Measurements from ENCODE around the gene SIAH3. TPM values are rescaled to one million over a fixed set of nuclear protein-coding genes. Genes with fewer than 3 reads are reported as not detected.

SIAH3 gene
- total and polyA plus RNA-seq, 10 of the 15 experiments (the other 5 are each of a cell fraction or from before 2014, with no cell fraction given), result not detected

DNA sequence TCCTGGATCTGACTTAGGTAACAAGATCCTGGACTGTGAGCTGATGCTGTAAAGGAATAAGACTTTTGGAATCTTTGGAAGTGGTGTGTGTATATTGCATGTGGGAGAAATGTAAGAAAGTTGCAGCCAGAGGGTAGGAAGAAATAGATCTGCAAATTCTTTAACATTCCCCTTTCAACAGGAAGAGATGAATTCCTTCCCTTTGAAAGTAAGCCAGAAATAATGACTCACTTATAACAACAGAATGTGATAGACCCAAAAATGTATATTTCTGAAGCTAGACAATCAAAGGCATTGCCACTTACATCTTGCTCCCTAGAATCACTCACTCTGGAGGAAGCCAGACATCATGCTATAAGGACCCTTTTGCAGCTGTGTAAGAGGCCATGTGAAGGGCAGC lies 9.8 kb upstream of the SIAH3 start:
- no peaks in the 10 kb centered on the region for H3K4me1 ChIP-seq (ENCODE audit: control insufficient read depth, insufficient read depth, low read length)
- in situ Hi-C loops (cut with MboI) (no loop called here), intact Hi-C loops (cut with micrococcal nuclease; ENCODE audit: unreplicated experiment) (loop anchor here (10.0 kb wide), 1 partner anchor 227 kb away; no protein-coding TSS in a partner anchor)
- peaks cover 3 to 13% of the 10 kb centered on the region in 2 experiments for H3K27me3 ChIP-seq (replicated peaks in 1 of 2; ENCODE audit: control insufficient read depth in 2 of 2, insufficient read depth in 2 of 2, low read length in 1 of 2)
- H2AFZ ChIP-seq (ENCODE audit: control insufficient read depth, low read depth, low read length), result no peak overlapping the region
- no peak for FAIRE-seq
- TF ChIP-seq, protein P1, sequence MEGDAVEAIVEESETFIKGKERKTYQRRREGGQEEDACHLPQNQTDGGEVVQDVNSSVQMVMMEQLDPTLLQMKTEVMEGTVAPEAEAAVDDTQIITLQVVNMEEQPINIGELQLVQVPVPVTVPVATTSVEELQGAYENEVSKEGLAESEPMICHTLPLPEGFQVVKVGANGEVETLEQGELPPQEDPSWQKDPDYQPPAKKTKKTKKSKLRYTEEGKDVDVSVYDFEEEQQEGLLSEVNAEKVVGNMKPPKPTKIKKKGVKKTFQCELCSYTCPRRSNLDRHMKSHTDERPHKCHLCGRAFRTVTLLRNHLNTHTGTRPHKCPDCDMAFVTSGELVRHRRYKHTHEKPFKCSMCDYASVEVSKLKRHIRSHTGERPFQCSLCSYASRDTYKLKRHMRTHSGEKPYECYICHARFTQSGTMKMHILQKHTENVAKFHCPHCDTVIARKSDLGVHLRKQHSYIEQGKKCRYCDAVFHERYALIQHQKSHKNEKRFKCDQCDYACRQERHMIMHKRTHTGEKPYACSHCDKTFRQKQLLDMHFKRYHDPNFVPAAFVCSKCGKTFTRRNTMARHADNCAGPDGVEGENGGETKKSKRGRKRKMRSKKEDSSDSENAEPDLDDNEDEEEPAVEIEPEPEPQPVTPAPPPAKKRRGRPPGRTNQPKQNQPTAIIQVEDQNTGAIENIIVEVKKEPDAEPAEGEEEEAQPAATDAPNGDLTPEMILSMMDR (IDR thresholded peaks at IDR 0.05 in 2 of 3, conservative IDR thresholded peaks at IDR 0.05 in 1 of 3; ENCODE audit: control insufficient read depth in 2 of 3, extremely low read depth in 1 of 3, insufficient read depth in 1 of 3, low read depth in 3 of 3, low read length in 3 of 3), result no peak
- no peak for TF ChIP-seq EGR1 (IDR thresholded peaks at IDR 0.05; ENCODE audit: borderline replicate concordance in 1 of 2, low read depth in 2 of 2, low read length in 2 of 2)
- no peak for TF ChIP-seq RFX5 (IDR thresholded peaks at IDR 0.05; ENCODE audit: low read depth, low read length)
- TF ChIP-seq FOS (IDR thresholded peaks at IDR 0.05; ENCODE audit: borderline replicate concordance, extremely low read depth, insufficient read length), result no peak
- TF ChIP-seq MYB (IDR thresholded peaks at IDR 0.05; ENCODE audit: borderline replicate concordance, low read depth, low read length), result no peak
- no peak for TF ChIP-seq SUPT20H (IDR thresholded peaks at IDR 0.05; ENCODE audit: borderline replicate concordance, control insufficient read depth, low read depth, low read length)
- no peak for TF ChIP-seq SPI1 (IDR thresholded peaks at IDR 0.05; ENCODE audit: borderline replicate concordance, insufficient read depth, low read depth, low read length)
- no peak for TF ChIP-seq ZSCAN29 (IDR thresholded peaks at IDR 0.05)
- TF ChIP-seq, protein P2, sequence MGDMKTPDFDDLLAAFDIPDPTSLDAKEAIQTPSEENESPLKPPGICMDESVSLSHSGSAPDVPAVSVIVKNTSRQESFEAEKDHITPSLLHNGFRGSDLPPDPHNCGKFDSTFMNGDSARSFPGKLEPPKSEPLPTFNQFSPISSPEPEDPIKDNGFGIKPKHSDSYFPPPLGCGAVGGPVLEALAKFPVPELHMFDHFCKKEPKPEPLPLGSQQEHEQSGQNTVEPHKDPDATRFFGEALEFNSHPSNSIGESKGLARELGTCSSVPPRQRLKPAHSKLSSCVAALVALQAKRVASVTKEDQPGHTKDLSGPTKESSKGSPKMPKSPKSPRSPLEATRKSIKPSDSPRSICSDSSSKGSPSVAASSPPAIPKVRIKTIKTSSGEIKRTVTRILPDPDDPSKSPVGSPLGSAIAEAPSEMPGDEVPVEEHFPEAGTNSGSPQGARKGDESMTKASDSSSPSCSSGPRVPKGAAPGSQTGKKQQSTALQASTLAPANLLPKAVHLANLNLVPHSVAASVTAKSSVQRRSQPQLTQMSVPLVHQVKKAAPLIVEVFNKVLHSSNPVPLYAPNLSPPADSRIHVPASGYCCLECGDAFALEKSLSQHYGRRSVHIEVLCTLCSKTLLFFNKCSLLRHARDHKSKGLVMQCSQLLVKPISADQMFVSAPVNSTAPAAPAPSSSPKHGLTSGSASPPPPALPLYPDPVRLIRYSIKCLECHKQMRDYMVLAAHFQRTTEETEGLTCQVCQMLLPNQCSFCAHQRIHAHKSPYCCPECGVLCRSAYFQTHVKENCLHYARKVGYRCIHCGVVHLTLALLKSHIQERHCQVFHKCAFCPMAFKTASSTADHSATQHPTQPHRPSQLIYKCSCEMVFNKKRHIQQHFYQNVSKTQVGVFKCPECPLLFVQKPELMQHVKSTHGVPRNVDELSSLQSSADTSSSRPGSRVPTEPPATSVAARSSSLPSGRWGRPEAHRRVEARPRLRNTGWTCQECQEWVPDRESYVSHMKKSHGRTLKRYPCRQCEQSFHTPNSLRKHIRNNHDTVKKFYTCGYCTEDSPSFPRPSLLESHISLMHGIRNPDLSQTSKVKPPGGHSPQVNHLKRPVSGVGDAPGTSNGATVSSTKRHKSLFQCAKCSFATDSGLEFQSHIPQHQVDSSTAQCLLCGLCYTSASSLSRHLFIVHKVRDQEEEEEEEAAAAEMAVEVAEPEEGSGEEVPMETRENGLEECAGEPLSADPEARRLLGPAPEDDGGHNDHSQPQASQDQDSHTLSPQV (IDR thresholded peaks at IDR 0.05), result no peak
- no peak for TF ChIP-seq SMARCA5 (IDR thresholded peaks at IDR 0.05)
- no peak for TF ChIP-seq KLF5 (IDR thresholded peaks at IDR 0.05; ENCODE audit: partially characterized antibody)
- no peak for TF ChIP-seq BACH1 (IDR thresholded peaks at IDR 0.05; ENCODE audit: borderline replicate concordance)
- TF ChIP-seq, protein P3, sequence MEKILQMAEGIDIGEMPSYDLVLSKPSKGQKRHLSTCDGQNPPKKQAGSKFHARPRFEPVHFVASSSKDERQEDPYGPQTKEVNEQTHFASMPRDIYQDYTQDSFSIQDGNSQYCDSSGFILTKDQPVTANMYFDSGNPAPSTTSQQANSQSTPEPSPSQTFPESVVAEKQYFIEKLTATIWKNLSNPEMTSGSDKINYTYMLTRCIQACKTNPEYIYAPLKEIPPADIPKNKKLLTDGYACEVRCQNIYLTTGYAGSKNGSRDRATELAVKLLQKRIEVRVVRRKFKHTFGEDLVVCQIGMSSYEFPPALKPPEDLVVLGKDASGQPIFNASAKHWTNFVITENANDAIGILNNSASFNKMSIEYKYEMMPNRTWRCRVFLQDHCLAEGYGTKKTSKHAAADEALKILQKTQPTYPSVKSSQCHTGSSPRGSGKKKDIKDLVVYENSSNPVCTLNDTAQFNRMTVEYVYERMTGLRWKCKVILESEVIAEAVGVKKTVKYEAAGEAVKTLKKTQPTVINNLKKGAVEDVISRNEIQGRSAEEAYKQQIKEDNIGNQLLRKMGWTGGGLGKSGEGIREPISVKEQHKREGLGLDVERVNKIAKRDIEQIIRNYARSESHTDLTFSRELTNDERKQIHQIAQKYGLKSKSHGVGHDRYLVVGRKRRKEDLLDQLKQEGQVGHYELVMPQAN (conservative IDR thresholded peaks at IDR 0.05), result no peak
- TF ChIP-seq SMAD1 (IDR thresholded peaks at IDR 0.05; ENCODE audit: low read depth, partially characterized antibody), result no peak
- no peak for DNase-seq (ENCODE audit: low read depth, low spot score)
- no TSS peak for BruUV-seq (replicated peaks)
- no peak for ATAC-seq
- ChIA-PET RAD21 (ENCODE audit: unreplicated experiment) (no interaction called here), POLR2A (no interaction called here), CTCF (interaction anchor here (1.0 kb wide), 1 partner anchor 19 kb away, joined by 3 read pairs; no protein-coding TSS in a partner anchor), SMC1A (ENCODE audit: uncharacterized antibody, unreplicated experiment) (no interaction called here)
- H3K4me2 ChIP-seq (ENCODE audit: control insufficient read depth, insufficient read depth), result no peak overlapping the region
- H3K9me3 ChIP-seq (replicated peaks; ENCODE audit: control insufficient read depth, insufficient read depth, low read length), result no peaks in the 10 kb centered on the region
- H4K20me1 ChIP-seq (ENCODE audit: control insufficient read depth, insufficient read depth), result no peaks in the 10 kb centered on the region
- no peak overlapping the region for H3K4me3 ChIP-seq
- no peak overlapping the region for H3K27ac ChIP-seq (ENCODE audit: control insufficient read depth, insufficient read depth)
- H3K9ac ChIP-seq (ENCODE audit: control insufficient read depth, insufficient read depth, low read length), result no peak overlapping the region
- H3K79me2 ChIP-seq (ENCODE audit: control insufficient read depth, insufficient read depth, low read length), result no peaks in the 10 kb centered on the region
- no peaks in the 10 kb centered on the region for H3K36me3 ChIP-seq (ENCODE audit: control insufficient read depth in 2 of 2, insufficient read depth in 2 of 2, low read length in 1 of 2)

Data from GM12878 (cell line).